HepG2 (cell line): ENCODE data around the gene ZNF322. TPM values are rescaled to one million over a fixed set of nuclear protein-coding genes. Genes with fewer than 3 reads are reported as not detected.

Experiments
- CBX5 ChIP-seq: sonication (generic); formaldehyde crosslinking; IDR thresholded peaks from 2 replicates; pipeline ENCODE4 v1.4.0; 2020; ENCODE audit warnings: missing genetic modification reagents, borderline replicate concordance
- CEBPB ChIP-seq: IDR thresholded peaks from 2 replicates; pipeline ENCODE4 v1.6.1; 2011; ENCODE audit warnings: low read depth, low read length, improper control_type of control experiment, borderline replicate concordance
- ELK4 ChIP-seq: sonication (generic); formaldehyde crosslinking; IDR thresholded peaks from 2 replicates; pipeline ENCODE4 v1.9.0; 2021; ENCODE audit warnings: missing genetic modification reagents, borderline replicate concordance
- EP300 ChIP-seq, 3 experiments: sonication (generic) in 1 of 3; formaldehyde crosslinking in 1 of 3; IDR thresholded peaks; 2 replicates each; pipeline versions ENCODE4 v1.5.1 to v1.6.1; 2011 to 2020; ENCODE audit warnings: low read depth in 2 of 3, low read length in 2 of 3, borderline replicate concordance in 1 of 3, improper control_type of control experiment in 1 of 3, mild to moderate bottlenecking in 1 of 3, missing genetic modification reagents in 1 of 3, moderate library complexity in 1 of 3
- GTF2F1 ChIP-seq: fragments of 150-350 bp; IDR thresholded peaks from 2 replicates; pipeline ENCODE4 v1.6.1; 2014; ENCODE audit warnings: low read length
- KAT2B ChIP-seq: fragments of 150-350 bp; IDR thresholded peaks from 2 replicates; pipeline ENCODE4 v1.6.1; 2014; ENCODE audit warnings: low read depth, low read length, borderline replicate concordance
- NKX3-1 ChIP-seq: sonication (generic); formaldehyde crosslinking; IDR thresholded peaks from 2 replicates; pipeline ENCODE4 v1.5.0; 2020; ENCODE audit warnings: missing genetic modification reagents
- PHF5A ChIP-seq: IDR thresholded peaks from one replicate; pipeline ENCODE4 v1.6.1; 2018; ENCODE audit warnings: low read depth, missing genetic modification reagents; ENCODE audit not compliant: unreplicated experiment
- RFX3 ChIP-seq: IDR thresholded peaks from 2 replicates; pipeline ENCODE4 v1.6.1; 2016; ENCODE audit warnings: missing biosample characterization, missing genetic modification reagents
- SAFB2 ChIP-seq: sonication (generic); formaldehyde crosslinking; IDR thresholded peaks from 2 replicates; pipeline ENCODE4 v1.5.1; 2020; ENCODE audit warnings: missing genetic modification reagents, low read depth, mild to moderate bottlenecking, borderline replicate concordance
- SIX4 ChIP-seq: sonication (generic); formaldehyde crosslinking; IDR thresholded peaks from 2 replicates; pipeline ENCODE4 v1.4.0; 2020; ENCODE audit warnings: missing genetic modification reagents
- SKIL ChIP-seq: sonication (generic); formaldehyde crosslinking; IDR thresholded peaks from 2 replicates; pipeline ENCODE4 v1.8.0; 2022; ENCODE audit warnings: missing genetic modification reagents, mild to moderate bottlenecking, moderate library complexity, borderline replicate concordance
- SNAPC4 ChIP-seq: sonication (generic); formaldehyde crosslinking; IDR thresholded peaks from 2 replicates; pipeline ENCODE4 v1.4.0; 2020; ENCODE audit warnings: mild to moderate bottlenecking, missing genetic modification reagents
- ZKSCAN5 ChIP-seq: sonication (generic); formaldehyde crosslinking; IDR thresholded peaks from 2 replicates; pipeline ENCODE4 v1.5.1; 2020; ENCODE audit warnings: mild to moderate bottlenecking, missing genetic modification reagents
- ZNF282 ChIP-seq: fragments of 450-650 bp; IDR thresholded peaks from 2 replicates; pipeline ENCODE4 v1.6.1; 2018; ENCODE audit not compliant: partially characterized antibody
- ZNF354B ChIP-seq: sonication (generic); formaldehyde crosslinking; IDR thresholded peaks from 2 replicates; pipeline ENCODE4 v1.8.0; 2022; ENCODE audit warnings: mild to moderate bottlenecking, missing genetic modification reagents
- ZNF468 ChIP-seq: sonication (generic); formaldehyde crosslinking; IDR thresholded peaks from 2 replicates; pipeline ENCODE4 v1.8.0; 2022; ENCODE audit warnings: mild to moderate bottlenecking, moderate library complexity, missing genetic modification reagents
- ZNF557 ChIP-seq: sonication (generic); formaldehyde crosslinking; IDR thresholded peaks from 2 replicates; pipeline ENCODE4 v1.4.0; 2020; ENCODE audit warnings: missing genetic modification reagents
- ZNF784 ChIP-seq: sonication (generic); formaldehyde crosslinking; IDR thresholded peaks from 2 replicates; pipeline ENCODE4 v1.5.1; 2020; ENCODE audit warnings: missing genetic modification reagents, mild to moderate bottlenecking, borderline replicate concordance
- polyA plus RNA-seq, 8 experiments: library from polyadenylated mRNA; depleted of rRNA in 3 of 8; stranded (reverse) in 7 of 8; unstranded in 1 of 8; fragments of >200 nt; fragmentation: Illumina TruSeq in 4 of 8; extraction: Trizol in 4 of 8; gene quantifications; 2 replicates each; pipeline versions ENCODE4 v1.2.1 to v1.2.3, GENCODE V29; 2011 to 2016; ENCODE audit warnings: low read depth in 4 of 8, missing spikeins in 1 of 8, mixed read lengths in 1 of 8; ENCODE audit not compliant: insufficient read depth in 1 of 8
- total RNA-seq, 5 experiments: library from RNA; depleted of rRNA; stranded (reverse); fragments of >200 nt; fragmentation: Illumina TruSeq; extraction: Trizol; gene quantifications; 2 replicates each; pipeline ENCODE4 v1.2.3, GENCODE V29; 2016; ENCODE audit warnings: low read depth in 1 of 5

The ZNF322 gene
- total and polyA plus RNA-seq, 2 of the 13 experiments (the other 11 are each of a cell fraction or from before 2014, with no cell fraction given) = 8.3 to 22.8 TPM

GRCh38 chr6:26659042-26659999 is at the start of gene ZNF322 (continued):
- TF ChIP-seq NKX3-1 (CRISPR knock-in tag) = 0 out of 2 replicates have a peak, but pooled peaks have one; percentile 43
- TF ChIP-seq GTF2F1 = peak; percentile 71; the same call in 1 of the 2 replicates
- TF ChIP-seq ZNF784 (CRISPR knock-in tag) = peak; percentile 83
- no peak for TF ChIP-seq SKIL (CRISPR knock-in tag)
- TF ChIP-seq SIX4 (CRISPR knock-in tag) = no peak
- peak; percentile 58; the same call in 1 of the 2 replicates for TF ChIP-seq SAFB2
- peak; percentile 36; the same call in 1 of the 2 replicates for TF ChIP-seq CBX5 (CRISPR knock-in tag)
- no peak; the same call in 1 of the 2 replicates for TF ChIP-seq SNAPC4 (CRISPR knock-in tag)
- TF ChIP-seq ZNF354B (CRISPR knock-in tag) = 0 out of 2 replicates have a peak, but pooled peaks have one; percentile 23
- TF ChIP-seq ZKSCAN5 (CRISPR knock-in tag) = 0 out of 2 replicates have a peak, but pooled peaks have one; percentile 36
- TF ChIP-seq CEBPB = no peak
- TF ChIP-seq ZNF468 (CRISPR knock-in tag) = no peak
- TF ChIP-seq ZNF557 (CRISPR knock-in tag) = peak; percentile 2
- no peak for TF ChIP-seq PHF5A
- TF ChIP-seq ELK4 (CRISPR knock-in tag) = no peak
- TF ChIP-seq KAT2B = no peak
- TF ChIP-seq RFX3 (CRISPR knock-in tag) = no peak
- TF ChIP-seq EP300 (IDR thresholded peaks at IDR 0.05; ENCODE audit: low read depth in 2 of 2, low read length in 2 of 2) = no peak
- TF ChIP-seq EP300 (CRISPR knock-in tag; IDR thresholded peaks at IDR 0.05; ENCODE audit: borderline replicate concordance) = peak; percentile 53; the same call in 1 of the 2 replicates
- TF ChIP-seq ZNF282 = no peak
